Fibroblast of upper back skin (primary cell): ENCODE data around the gene ARHGAP15.
A peak's percentile ranks its signal among the peaks of the same experiment; 100 is the strongest.

Experiments
- DNase-seq: peaks from one replicate; pipeline ENCODE4 v3.0.0-alpha.2; 2013

ARHGAP15 gene

DNA sequence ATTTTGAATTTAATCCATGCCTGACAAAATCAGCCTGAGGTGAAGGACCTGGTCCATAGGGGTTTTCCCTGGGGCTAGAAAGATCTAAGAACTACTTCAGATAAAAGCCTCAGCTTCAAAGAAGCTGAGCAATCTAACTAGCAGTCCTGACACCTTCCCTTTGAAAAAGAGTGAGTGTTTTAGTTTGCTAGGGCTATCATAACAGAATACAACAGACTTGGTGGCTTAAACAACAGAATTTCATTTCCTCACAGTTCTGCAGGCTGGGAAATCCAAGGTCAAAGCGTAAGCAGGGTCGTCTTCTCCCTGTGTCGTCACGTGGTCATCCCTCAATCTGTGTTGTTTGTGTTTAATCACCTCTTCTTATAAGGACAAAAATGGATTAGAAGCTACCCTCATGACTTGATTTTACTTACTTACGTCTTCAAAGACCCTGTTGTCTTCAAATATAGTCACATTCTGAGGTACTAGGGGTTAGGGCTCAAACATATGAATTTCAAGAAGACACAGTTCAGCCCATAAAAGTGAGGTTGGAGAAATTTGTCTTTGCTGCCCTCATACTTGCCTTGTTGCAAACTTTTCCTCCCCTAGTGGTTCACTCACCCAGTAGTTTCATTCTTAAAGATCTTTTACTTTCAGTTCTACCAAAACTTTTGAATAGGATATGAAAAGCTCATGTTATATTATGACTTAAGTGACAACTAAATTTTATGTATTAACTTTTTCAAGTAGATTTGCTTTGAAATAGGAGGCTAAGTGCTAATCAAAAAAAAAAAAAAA lies 673.8 kb downstream of the ARHGAP15 start:
- no peak for DNase-seq

DNA sequence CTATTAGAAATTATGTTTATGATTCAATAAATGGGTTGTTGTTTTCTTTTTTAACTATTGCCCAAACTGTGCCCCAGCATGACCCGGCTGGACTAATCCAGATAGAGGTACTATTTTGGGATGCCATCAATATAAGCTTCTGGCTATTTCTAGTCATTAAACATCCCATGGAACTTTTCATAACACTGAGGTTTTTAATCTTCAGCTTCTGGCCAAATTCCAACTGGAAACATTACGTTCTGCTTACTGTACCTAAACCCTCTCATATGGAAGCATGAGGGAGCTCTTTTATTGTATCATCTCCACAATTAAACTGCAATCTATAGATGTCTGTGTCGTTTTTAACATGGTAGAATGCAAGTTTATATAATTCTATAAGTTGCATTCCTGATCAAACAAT lies 674.7 kb downstream of the ARHGAP15 start:
- DNase-seq: peak; percentile 30

GRCh38 chr2:143805666-143806065 lies 676.4 kb downstream of the ARHGAP15 start:
- DNase-seq: no peak

DNA sequence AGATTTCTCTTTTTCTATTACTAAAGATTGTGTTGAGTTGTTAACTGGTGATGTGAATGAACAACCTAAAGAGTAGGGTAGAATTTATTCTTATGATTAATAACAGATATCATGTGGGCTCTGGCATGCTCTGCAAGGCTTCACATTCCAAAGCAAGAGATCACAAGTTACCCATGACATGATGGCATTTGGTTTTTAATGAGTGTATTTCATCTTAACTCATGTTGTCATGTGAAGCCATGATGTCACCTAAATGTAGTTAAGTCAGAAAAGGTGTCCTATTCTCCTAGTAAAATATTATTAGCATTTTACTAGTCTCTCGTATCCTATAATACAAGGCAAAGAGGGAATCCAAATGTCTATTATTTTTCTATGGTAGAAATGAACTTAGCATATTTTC lies 678.0 kb downstream of the ARHGAP15 start:
- peak; percentile 58 for DNase-seq

DNA sequence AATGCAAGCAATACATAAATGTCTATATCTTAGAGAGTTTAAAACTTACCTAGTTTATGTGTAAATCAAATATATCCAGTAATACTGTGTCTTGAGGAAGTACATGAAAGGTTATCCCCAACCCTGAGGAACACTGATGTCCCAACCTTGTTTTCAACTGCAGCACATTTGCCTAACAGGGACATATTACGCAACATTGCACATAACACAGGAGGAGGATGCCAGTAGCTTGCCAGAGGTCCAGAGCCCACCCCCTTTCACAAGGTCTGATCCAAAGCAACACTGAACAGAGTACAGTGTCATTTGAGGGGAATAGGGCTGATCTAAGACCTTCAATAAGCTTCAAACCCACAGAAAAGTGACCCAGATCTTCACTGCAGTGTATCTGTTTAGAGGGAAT lies 678.5 kb downstream of the ARHGAP15 start:
- DNase-seq: no peak

DNA sequence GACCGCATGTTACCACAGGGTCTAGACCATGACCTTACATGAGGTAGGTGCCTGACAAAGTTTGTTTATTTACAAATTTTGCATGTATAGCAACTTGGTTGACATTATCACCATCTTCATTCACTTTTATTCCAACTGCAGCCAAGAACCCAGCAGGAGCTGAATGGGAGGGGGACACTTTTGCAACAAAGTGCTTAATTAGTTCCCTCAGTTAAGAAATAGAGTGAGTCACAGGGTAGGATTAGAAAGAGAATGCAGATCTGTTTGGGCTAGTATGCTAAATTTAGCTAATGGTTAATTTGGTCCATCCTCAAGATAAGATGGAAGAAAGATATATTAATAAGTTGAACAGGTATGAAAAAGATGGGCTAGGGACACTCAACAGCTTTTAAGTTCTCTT lies 678.9 kb downstream of the ARHGAP15 start:
- peak; percentile 17 for DNase-seq

DNA sequence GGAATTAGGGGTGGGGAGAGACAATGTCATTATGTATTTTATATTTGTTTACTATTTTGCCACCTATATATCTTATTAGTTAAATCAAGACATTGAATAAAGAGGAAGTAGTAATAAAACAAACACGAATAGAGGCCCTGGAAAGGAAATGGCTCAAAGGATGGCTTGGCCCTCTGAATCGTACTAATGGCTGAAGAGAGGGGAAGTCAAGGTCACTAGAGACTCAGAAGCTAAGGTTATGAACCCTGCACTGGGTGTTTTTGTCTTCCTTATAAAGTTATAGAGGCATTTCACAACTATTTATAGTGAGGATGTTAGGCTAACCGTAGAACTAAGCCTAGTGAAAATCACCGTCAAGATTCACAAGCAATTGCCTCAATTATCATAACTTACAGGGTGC lies 685.9 kb downstream of the ARHGAP15 start:
- no peak for DNase-seq

GRCh38 chr2:143816916-143817315 lies 687.7 kb downstream of the ARHGAP15 start:
- DNase-seq: no peak
